ENCODE results near the gene HSPA4L. TPM values are rescaled to one million over a fixed set of nuclear protein-coding genes. Genes with fewer than 3 reads are reported as not detected.

HSPA4L gene
- total and polyA plus RNA-seq, 2 donors (not counting 1 experiment from before 2014, with no cell fraction given) = 3.9 to 10.1 TPM

DNA sequence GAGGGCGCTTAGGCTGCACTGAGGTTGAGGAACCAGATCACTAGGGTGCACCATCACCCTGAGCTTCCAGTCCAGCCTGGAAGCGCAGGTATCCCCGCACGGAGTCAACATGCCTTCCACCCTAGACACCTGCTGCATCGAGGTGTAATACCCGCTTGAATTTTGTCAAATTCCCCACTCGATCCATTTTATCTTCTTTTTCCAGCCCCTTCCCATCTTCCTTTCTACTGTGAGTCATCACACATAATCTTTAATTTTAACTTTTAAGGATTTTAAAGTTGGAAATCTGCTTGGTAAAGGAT is 99.4 kb downstream of the HSPA4L start:
- Histone ChIP-seq H3K4me1 (ENCODE audit: control insufficient read depth, extremely low read depth, insufficient read depth, low read length) (no peaks in the 10 kb centered on the region), H3K36me3 (ENCODE audit: control insufficient read depth, insufficient read depth, low read length) (no peaks in the 10 kb centered on the region), H2AFZ (ENCODE audit: low read length) (peak overlapping the region; percentile 98), H4K20me1 (ENCODE audit: control insufficient read depth, extremely low read depth, insufficient read depth, low read length) (no peaks in the 10 kb centered on the region), H3K4me3 (replicated peaks in 1 of 4; ENCODE audit: control extremely low read depth in 1 of 4, insufficient read depth in 1 of 4, low read depth in 3 of 4, low read length in 4 of 4) (peak overlapping the region; percentile 70 to 92 (median 84)), H3K79me2 (ENCODE audit: control insufficient read depth, insufficient read depth, low read length) (peaks cover 12% of the 10 kb centered on the region), H3K9ac (ENCODE audit: insufficient read depth, low read length) (no peak overlapping the region), H3K9me3 (ENCODE audit: control insufficient read depth, insufficient read depth, low read depth, low read length) (no peaks in the 10 kb centered on the region), H3K27me3 (ENCODE audit: control insufficient read depth, insufficient read depth, low read length) (no peaks in the 10 kb centered on the region), H3K27ac (ENCODE audit: insufficient read depth, low read length) (no peak overlapping the region), H3K4me2 (ENCODE audit: extremely low read depth, insufficient read depth, low read length) (peak overlapping the region; percentile 71)
- TF ChIP-seq, protein P1, sequence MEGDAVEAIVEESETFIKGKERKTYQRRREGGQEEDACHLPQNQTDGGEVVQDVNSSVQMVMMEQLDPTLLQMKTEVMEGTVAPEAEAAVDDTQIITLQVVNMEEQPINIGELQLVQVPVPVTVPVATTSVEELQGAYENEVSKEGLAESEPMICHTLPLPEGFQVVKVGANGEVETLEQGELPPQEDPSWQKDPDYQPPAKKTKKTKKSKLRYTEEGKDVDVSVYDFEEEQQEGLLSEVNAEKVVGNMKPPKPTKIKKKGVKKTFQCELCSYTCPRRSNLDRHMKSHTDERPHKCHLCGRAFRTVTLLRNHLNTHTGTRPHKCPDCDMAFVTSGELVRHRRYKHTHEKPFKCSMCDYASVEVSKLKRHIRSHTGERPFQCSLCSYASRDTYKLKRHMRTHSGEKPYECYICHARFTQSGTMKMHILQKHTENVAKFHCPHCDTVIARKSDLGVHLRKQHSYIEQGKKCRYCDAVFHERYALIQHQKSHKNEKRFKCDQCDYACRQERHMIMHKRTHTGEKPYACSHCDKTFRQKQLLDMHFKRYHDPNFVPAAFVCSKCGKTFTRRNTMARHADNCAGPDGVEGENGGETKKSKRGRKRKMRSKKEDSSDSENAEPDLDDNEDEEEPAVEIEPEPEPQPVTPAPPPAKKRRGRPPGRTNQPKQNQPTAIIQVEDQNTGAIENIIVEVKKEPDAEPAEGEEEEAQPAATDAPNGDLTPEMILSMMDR (conservative IDR thresholded peaks at IDR 0.05 in 1 of 2, IDR thresholded peaks at IDR 0.05 in 1 of 2; ENCODE audit: low read depth in 1 of 2, low read length in 2 of 2) = no peak
- TF ChIP-seq EZH2 (IDR thresholded peaks at IDR 0.05; ENCODE audit: low read length, missing control alignments) = no peak
- DNase-seq (ENCODE audit: low read depth in 2 of 2) = no peak

DNA sequence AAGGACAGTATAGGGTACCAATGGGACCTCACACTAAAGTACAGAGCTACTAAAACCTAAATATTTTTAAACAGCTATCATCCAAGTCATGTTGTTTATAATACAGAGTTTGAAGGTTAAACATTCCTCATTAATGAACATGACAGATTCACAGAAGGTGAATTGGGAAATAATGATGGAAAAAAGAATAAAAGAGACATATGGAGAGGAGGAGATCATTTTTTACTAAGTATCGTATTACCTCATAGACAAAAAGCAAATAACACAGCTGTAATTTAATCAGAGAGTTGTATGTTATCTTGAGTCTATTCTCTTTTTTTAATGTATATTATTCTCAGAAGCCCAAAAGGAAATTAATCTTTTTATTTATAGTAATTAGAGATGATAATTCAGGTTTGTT is 106.4 kb downstream of the HSPA4L start:
- TF ChIP-seq, protein P1 (conservative IDR thresholded peaks at IDR 0.05 in 1 of 2, IDR thresholded peaks at IDR 0.05 in 1 of 2; ENCODE audit: low read depth in 1 of 2, low read length in 2 of 2) = no peak
- TF ChIP-seq EZH2 (IDR thresholded peaks at IDR 0.05; ENCODE audit: low read length, missing control alignments) = no peak
- Histone ChIP-seq H3K36me3 (ENCODE audit: control insufficient read depth, insufficient read depth, low read length) (peaks cover 2% of the 10 kb centered on the region), H3K4me1 (ENCODE audit: control insufficient read depth, extremely low read depth, insufficient read depth, low read length) (no peaks in the 10 kb centered on the region), H3K27ac (ENCODE audit: insufficient read depth, low read length) (no peak overlapping the region), H4K20me1 (ENCODE audit: control insufficient read depth, extremely low read depth, insufficient read depth, low read length) (no peaks in the 10 kb centered on the region), H2AFZ (ENCODE audit: low read length) (no peak overlapping the region), H3K79me2 (ENCODE audit: control insufficient read depth, insufficient read depth, low read length) (peaks cover 5% of the 10 kb centered on the region), H3K27me3 (ENCODE audit: control insufficient read depth, insufficient read depth, low read length) (no peaks in the 10 kb centered on the region), H3K4me2 (ENCODE audit: extremely low read depth, insufficient read depth, low read length) (no peak overlapping the region), H3K9ac (ENCODE audit: insufficient read depth, low read length) (no peak overlapping the region), H3K9me3 (ENCODE audit: control insufficient read depth, insufficient read depth, low read depth, low read length) (no peaks in the 10 kb centered on the region), H3K4me3 (replicated peaks in 1 of 4; ENCODE audit: control extremely low read depth in 1 of 4, insufficient read depth in 1 of 4, low read depth in 3 of 4, low read length in 4 of 4) (no peak overlapping the region)
- DNase-seq (ENCODE audit: low read depth in 2 of 2) = no peak

DNA sequence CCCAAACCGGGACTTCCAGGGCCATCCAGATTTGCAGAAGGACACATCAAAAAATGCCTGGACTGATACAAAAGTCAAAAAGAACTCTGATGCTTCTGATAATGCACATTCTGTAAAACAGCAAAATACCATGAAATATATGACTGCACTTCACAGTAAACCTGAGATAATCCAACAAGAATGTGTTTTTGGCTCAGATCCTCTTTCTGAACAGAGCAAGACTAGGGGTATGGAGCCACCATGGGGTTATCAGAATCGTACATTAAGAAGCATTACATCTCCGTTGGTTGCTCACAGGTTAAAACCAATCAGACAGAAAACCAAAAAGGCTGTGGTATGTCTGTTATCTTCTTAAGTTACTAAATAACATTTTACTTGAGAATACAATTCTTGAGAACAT is 107.8 kb downstream of the HSPA4L start:
- DNase-seq (ENCODE audit: low read depth in 2 of 2) = peak in 1 of 2 donors; percentile 31
- no peaks in the 10 kb centered on the region for H3K4me1 ChIP-seq (ENCODE audit: control insufficient read depth, extremely low read depth, insufficient read depth, low read length)
- no peaks in the 10 kb centered on the region for H3K27me3 ChIP-seq (ENCODE audit: control insufficient read depth, insufficient read depth, low read length)
- H2AFZ ChIP-seq (ENCODE audit: low read length) = no peak overlapping the region
- no peaks in the 10 kb centered on the region for H3K9me3 ChIP-seq (ENCODE audit: control insufficient read depth, insufficient read depth, low read depth, low read length)
- TF ChIP-seq, protein P1 (conservative IDR thresholded peaks at IDR 0.05 in 1 of 2, IDR thresholded peaks at IDR 0.05 in 1 of 2; ENCODE audit: low read depth in 1 of 2, low read length in 2 of 2) = no peak
- no peak for TF ChIP-seq EZH2 (IDR thresholded peaks at IDR 0.05; ENCODE audit: low read length, missing control alignments)
- H3K36me3 ChIP-seq (ENCODE audit: control insufficient read depth, insufficient read depth, low read length) = peaks cover 2% of the 10 kb centered on the region
- H3K4me2 ChIP-seq (ENCODE audit: extremely low read depth, insufficient read depth, low read length) = no peak overlapping the region
- peaks cover 5% of the 10 kb centered on the region for H3K79me2 ChIP-seq (ENCODE audit: control insufficient read depth, insufficient read depth, low read length)
- H3K4me3 ChIP-seq (replicated peaks in 1 of 4; ENCODE audit: control extremely low read depth in 1 of 4, insufficient read depth in 1 of 4, low read depth in 3 of 4, low read length in 4 of 4) = no peak overlapping the region
- no peak overlapping the region for H3K9ac ChIP-seq (ENCODE audit: insufficient read depth, low read length)
- H4K20me1 ChIP-seq (ENCODE audit: control insufficient read depth, extremely low read depth, insufficient read depth, low read length) = no peaks in the 10 kb centered on the region
- H3K27ac ChIP-seq (ENCODE audit: insufficient read depth, low read length) = no peak overlapping the region

Other genes starting within 250 kb of the HSPA4L start
- 9.5 and 9.6 TPM in 2 replicates for gene INTU, start 149.4 kb upstream of the HSPA4L start, total RNA-seq
- gene INTU, start 149.4 kb upstream of the HSPA4L start, polyA plus RNA-seq = 2.4 and 5.6 TPM in 2 replicates
- gene SLC25A31, start 51.9 kb upstream of the HSPA4L start, total RNA-seq = not detected in 2 replicates
- not detected in 2 replicates for gene SLC25A31, start 51.9 kb upstream of the HSPA4L start, polyA plus RNA-seq
- 1.3 and 5.9 TPM in 2 replicates for gene PLK4, start 98.6 kb downstream of the HSPA4L start, total RNA-seq
- 6.3 and 21.1 TPM in 2 replicates for gene PLK4, start 98.6 kb downstream of the HSPA4L start, polyA plus RNA-seq
- gene MFSD8, start 182.9 kb downstream of the HSPA4L start, total RNA-seq = 15.4 and 18.8 TPM in 2 replicates
- 17.9 and 28.6 TPM in 2 replicates for gene MFSD8, start 182.9 kb downstream of the HSPA4L start, polyA plus RNA-seq
- gene ABHD18, start 183.1 kb downstream of the HSPA4L start, total RNA-seq = 5.3 and 5.4 TPM in 2 replicates
- 3.0 and 4.2 TPM in 2 replicates for gene ABHD18, start 183.1 kb downstream of the HSPA4L start, polyA plus RNA-seq

Data from fibroblast of lung (primary cell).